GM19455 (cell line): Measurements from ENCODE around the gene C16orf78.
A peak's percentile ranks its signal among the peaks of the same experiment; 100 is the strongest.
"Not testable (repeated sequence)": the region's sequence is repeated elsewhere in the genome, so short reads cannot be mapped to it uniquely, and the experiment has no call there.

Source experiments
- ATAC-seq: cut with Tn5 transposase; IDR thresholded peaks from one replicate; pipeline ENCODE4 v1.9.1; 2021; ENCODE audit not compliant: unreplicated experiment

The C16orf78 gene

DNA sequence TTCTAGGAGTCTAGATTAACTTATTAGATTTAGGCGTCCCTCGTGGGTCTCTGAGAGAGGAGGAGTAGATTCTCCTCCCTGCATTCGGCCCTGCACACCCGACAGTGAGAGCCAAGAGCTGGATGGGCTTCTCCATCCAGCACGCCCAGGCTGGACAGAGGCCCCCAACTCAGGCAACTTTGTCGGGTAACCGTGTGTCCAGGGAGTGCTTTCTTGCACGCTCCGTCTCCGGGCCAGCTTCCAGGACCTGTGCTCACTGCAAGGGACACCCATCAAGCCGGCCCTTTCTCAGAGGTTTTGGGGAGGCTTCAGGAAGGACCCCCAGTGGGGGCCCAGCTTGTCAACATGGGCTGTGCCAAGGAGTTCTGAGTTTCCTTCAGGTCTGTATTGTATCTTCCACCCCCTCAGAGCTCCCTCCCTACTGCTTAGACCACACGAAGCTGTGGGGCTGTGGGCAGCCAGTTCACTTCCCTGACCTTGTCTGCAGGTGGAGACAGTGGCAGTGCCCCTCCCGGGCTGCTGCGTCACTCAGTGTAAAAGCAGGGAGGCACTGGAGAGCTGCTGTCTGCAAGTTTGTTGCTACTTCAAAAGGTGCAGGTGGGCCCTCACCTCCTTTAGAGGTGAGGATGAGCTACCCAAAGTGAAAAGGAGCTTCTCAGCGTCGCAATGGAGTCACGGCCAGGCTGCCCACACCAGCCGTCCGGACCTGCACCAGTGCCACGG is 24.0 kb upstream of the C16orf78 start:
- ATAC-seq: no peak

DNA sequence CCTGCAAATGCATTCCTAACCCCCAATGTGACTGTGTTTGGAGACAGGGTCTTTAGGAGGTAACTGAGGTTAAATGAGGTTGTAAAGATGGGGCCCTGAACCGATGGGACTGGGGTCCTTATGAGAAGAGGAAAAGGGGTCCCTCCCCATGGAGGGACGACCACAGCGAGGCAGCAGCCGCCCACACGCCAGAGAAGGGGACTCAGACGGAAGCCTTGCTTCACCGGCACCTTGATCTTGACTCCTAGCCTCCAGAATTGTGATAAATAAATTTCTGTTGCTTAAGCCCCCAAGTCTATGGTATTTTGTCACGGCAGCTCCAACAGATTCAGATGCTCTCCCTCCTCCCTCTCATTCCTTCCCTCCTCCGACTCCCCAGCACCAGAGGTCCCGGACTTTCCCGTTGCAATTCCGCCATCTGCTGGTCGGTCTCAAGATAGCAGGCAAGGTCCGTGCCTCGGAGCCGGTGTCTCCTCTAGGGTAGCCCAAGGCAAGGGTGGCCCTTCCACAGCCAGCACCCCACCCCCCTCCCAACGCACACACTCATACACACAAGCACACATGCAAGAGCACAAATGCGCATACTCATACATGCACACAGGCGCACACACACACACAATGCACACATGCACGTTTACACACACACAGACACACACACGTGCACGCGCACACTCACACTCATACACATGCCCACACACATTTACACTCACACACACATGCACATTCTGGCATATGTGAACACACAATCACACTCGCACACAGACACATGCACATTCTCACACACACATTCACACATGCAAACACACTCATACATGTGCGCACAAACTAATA is 23.1 kb upstream of the C16orf78 start:
- ATAC-seq: no peak

DNA sequence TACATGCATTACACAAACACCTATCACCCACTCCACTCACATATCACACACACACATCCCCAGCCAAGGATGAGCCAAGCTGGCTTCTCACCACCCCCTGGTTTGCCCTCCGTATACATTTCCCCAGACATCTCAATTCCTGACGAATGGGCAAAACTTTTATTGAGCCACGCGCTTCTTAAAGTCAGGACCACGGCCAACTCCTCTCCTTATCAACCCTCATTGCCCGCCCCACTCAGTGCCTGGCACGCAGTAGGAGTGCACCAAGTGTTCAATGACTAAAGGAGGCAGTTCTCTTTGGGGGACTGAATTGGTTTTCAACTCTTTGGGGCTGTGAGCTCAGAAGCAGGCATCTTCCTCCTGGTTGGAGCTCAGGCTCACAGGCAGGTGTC is 22.5 kb upstream of the C16orf78 start:
- ATAC-seq: no peak

DNA sequence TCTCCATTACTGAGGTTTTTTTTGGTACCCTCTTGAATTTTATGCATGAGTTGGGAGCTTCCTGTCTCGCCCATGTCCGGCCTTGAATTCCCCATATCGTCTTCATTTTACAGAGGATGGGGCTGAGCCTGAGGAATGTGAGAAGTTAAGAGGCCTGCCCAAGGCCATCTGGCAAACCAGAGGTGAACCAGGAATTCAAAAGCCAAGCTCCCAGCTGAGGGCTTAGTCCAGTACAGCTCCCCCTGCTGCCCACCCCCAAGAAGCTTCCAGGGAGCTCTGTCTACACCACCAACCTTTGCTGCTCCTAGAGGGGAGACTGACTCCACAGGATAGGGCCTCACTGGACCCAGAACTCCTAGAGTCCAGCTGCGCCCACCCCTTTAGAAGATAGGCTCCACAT is 20.7 kb upstream of the C16orf78 start:
- ATAC-seq: no peak

DNA sequence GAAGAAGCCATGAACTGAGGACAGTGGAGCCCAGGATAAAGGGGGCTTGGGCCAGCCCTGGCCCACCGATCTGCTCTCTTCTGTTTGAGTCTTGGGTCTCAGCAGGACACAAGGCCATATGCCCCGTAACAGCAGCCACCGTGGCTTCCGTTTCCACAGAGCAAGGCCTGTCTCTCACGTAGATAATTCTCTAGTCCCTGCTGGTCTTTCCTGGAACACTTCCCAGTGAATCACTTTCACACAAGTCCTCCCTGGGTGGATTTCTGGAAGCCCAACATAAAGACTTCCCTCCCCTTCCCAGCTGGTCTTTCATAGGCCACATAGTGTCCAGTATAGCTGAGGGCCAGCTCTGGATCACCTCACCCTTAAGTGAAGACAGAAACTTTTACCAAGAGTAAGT is 19.9 kb upstream of the C16orf78 start:
- ATAC-seq: no peak

DNA sequence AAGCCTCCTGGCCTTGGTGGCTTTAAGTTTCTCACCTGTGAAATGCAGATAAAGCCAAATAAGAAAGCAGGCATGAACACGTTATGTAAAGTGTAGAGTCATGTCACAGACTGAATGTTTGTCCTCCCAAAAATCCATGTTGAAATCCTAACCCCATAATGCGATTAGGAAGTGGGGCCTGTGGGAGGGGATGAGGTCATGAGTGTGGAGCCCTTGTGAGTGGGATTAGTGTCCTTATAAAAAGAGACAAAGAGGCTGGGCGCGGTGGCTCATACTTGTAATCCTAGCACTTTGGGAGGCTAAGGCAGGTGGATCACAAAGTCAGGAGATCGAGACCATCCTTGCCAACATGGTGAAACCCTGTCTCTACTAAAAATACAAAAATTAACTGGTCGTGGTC is 19.5 kb upstream of the C16orf78 start:
- ATAC-seq: no peak

DNA sequence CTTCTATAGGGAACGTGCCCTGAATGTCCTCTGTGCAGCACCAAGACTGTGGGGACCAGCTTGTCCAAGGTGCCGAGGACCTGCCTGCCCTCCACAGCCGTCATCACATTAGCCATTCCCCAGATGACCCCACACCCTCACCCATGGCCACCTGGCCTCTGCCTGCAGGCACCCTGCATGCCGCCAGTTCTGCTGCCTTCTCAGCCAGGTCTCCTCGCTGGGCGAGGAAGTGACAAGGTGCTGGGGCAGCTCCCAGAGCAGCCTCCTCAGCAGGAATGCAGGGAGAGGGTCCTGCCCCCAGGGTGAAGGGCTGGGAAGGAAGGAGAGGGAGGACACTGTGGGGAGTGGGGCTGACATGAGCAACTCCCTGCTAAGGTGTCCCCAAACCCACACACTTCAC is 18.6 kb upstream of the C16orf78 start:
- no peak for ATAC-seq

DNA sequence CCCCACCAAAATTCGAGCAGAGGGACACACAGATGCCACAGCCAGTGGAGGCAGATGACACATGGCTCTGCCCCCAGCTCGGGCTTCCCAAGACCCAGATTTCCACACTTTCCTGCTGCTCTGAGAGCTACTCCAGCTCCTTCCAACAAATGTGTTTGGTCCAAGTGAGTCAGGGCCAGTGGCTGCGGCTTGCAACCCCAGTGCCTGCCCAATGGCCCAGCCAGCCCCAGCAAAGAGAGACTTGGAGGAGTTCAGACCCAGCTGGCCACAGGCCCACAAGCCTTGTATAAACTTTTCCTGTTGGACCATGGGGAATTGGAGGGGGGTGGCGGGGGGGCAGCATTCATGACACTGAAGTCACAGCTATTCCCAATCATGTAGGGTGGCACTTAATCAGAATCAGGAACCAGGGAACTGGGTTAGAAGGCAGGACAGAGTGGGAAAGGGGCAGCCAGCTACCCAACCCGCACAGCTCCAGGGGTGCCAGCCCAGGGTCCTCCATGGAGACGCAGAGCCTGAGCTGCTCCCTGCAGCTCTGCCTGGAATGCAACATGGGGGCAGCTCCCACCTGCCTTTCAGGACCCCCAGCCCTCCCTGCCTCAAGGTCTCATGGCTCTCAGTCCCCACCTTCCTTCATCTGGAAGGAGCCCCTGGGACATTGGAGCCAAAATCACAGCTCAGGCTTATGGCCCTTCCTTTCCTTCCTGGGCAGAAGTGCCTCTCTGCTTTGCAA is 17.5 kb upstream of the C16orf78 start:
- ATAC-seq: no peak

DNA sequence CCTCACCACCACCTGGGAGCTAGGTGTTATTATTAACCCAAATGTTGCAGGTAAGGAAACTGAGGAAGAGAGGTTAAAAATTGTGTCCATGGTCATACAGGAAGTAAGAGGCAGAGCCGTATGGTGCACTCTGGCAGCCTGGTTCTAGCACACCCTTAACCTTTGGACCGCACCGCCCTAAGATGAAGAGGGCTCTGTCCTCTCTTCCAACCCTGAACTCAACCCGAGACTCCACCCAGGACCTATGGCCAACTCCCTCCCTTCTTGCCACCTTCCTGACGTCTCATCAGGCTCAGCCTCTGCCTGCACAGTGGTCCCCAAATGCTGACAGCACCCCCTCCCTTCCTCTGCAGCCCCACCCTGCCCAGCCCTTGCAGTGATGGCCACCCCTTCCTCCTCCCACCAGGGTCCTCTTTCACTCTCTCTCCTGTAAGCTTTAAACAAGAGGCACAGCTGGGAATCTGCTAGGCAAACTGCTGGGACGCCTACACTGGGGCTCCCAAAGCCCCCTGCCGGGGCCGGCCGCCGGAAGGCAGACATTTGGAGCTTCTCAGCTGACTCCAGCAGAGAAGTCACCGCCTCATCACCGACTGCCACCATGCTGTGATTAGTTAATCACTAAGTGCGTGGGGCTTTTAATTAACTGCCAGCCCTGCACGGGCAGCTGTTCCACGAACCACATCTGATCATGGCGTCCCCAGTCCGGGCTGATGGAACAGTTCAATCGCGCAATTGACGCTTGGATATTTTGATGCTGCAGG is 16.7 kb upstream of the C16orf78 start:
- no peak for ATAC-seq

DNA sequence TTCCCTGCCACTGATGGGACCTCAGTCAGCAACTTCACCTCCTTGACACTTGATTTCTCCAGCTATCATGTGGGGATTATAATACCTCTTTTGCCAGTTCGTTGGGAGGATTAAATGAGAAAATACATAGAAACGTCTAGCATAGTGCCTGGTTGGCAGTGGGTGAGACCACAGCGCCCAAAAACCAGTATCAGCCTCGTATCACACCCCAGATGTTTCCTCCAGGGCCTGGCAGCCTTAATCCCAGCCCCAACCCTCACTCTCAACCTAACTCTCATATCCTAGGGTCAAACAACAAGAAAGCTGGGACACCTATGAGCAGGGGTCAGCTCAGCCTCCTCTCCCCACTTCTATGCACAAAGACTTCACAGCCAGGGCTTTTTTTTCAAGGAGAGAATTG is 14.0 kb upstream of the C16orf78 start:
- no peak for ATAC-seq

DNA sequence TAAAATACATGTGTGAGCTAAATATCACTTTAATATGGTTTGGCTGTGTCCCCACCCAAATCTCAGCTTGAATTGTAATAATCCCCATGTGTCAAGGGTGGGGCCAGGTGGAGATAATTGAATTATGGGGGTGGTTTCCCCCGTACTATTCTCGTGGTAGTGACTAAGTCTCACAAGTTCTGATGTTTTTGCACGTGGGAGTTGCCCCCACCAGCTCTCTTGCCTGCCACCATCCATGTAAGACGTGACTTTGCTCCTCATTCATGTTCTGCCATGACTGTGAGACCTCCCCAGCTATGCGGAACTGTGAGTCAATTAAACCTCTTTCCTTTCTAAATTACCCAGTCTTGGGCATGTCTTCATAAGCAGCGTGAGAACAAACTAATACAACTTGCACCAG is 11.9 kb upstream of the C16orf78 start:
- not testable (repeated sequence) for ATAC-seq

DNA sequence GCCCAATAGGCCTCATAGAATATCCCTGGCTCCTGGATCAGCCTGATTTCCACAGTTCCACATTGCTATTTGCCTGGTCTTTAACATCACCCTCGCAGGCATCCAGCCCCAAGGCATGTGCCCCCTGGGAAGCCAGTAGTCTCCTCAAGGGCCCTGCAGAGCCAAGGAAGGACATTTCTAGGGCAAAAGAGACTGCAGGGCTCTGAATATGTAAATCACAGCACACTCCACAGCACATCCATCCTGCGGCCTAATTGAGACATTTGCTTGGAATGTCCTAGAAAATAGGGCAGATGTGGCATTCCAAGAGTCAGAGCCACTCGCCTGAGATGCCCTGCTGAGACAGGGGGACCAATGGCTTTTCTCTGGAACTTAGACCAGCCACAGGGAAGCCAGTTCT is 11.4 kb upstream of the C16orf78 start:
- no peak for ATAC-seq

DNA sequence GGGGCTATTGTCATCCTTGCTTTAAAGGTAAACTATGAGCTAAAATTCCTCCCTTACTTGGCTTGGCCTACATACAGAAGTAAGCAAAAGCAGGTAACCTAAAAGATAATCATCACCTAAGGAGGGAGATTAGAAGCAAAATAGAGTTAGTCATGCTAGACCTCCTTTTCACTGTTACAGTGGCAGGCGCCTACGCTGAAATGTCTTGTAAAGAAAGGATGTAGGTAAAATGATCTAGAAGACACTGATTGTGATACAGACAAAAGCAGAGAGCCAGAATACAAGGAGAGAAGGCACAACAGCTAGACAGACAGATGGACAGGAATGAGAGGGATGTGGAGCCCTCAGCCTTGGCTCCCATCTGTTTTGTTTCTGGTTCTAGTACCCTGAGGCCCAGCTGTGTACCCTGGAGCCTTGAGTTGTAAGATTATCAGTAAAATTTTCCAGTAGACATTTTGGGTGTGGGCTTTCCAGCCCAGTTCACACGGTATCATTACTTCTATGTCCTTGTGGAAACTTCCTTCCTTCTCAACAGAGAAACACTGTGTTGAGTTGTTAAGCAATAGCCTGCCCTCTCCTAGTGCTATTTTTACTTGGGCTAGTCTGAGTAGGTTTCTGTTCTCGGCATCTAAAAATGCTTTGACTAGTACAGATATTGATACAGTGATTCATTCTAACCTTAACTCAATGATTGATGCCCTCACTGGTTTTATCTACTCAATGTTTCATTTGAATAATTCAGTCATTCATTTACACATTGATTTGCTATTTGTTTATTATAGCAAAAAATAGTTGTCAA is 7.7 kb upstream of the C16orf78 start:
- peak; percentile 96 for ATAC-seq

DNA sequence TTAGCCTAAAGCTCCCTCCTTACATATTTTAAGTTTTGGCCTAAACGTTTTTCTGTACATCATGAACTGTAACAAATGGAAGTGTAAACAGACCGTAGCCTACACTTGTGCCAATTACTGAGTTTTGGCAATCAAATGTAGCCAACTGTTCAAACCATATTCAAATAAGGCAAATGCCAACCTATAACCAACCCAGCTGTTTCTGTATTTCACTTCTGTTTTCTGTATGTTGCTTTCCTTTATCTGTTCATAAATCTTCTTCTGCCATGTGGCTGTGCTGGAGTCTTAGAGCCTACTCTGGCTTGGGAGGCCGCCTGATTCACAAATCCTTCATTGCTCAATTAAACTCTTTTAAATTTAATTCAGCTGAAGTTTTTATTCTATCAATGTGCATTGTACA is 6.9 kb upstream of the C16orf78 start:
- peak; percentile 50 for ATAC-seq

DNA sequence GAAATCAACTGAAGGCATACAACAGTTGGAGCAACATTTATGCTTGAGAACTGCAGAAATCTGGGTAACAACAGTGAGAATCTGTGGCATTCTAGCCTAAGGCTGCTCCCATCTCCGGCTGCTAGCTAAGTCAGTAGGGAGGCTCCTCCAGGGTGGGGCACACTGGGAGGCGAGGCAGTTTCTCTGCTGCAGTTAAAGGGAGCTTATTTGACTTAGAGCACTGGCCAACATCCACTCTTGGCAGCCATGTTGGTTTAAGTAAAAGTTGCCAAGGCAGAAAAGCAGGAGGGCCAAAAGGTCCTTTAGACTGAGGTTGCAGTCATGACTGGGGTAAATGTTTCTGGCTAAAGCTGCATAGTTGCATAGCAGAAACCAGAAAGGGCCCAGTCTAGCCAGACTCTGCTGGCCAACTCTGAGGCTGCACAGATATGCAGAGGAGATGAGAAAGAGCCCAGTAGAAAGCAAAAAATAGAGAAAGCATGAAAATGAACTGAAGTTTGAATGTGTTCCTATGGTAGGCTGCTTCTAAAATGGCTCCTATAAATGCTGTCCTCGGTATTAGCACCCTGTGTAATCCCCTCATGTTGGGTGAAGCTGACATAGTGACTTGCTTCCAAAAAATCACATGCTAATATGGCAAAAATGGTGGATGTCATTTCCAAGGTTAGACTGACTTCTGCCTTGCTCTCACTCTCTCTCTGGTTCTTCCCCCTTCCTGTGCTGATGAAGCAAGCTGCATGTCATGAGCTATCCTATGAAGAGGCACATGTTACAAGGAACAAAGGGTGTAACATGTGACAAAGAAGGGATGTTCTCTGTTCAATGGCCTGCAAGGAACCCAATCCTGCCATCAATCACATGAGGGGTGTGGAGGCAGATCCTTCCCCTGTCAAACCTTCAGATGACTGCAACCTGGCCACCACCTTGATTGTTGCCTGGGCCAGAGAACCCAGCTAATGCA is 3.7 kb upstream of the C16orf78 start:
- ATAC-seq: no peak

DNA sequence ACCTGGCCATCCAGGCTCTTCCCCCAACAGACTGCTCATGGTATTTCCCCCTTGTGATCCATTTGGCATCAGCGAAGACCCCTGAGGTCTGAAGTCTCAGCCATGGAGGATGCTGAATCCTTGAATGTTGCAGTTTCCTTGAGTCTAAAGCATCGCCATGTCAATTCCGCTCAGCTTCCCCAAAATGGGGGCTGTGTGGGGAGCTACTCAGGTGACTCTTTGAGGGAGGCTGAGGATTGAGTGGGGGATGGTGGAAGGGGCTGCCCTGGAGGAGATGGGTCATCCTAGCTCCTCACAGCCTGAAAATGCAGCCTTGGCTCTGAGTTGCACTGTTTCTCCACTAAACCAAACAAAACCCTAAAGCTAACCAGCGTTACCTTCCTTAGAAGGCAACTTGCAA is 2.6 kb downstream of the C16orf78 start:
- ATAC-seq: no peak

DNA sequence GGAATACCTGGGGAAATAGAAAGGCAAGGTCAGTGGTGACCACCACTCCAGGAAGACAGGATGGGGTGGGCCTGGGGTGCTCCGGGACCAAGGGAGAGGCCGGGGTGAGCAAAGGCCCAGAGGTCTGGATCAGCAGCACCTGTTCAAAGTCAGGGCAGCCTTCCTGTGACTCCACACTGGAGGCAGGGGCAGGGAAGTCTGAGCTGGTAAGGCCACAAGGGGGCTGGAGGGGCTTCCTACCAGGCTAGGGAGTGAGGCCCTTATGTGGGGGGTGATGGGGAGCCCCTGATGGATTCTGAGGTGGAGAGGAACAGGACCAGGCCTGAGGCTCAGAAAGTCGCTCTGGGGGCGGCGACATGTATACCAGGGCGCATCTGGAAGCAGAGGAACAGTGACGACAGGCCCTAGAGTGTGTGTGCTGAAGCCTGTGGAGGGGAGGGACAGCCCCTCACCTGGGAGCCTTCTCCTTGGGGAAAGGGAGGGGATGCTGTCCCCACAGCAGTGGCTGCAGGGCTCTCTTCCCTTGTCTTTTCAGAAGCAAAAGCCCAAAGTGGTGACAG is 3.7 kb downstream of the C16orf78 start:
- ATAC-seq: no peak

DNA sequence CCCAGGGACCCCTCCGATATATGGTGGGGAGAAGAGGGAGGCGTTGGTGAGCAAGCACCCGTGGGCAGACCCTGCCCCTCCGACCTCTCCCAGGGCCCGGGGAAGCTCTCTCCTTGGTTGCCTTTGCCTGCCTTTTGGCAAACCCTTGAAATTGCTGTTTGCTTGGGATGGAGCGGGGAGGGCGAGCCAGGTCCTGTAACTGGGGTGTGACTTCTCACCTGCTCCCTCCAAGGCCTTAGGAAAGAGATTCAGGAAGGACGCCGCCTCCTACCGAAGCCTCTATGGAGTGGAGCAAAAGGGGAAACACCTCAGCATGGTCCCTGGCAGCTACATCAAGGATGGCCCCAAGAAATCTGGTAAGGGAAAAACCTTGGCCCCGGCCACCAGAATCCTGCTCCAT is 4.6 kb downstream of the C16orf78 start:
- ATAC-seq: no peak

DNA sequence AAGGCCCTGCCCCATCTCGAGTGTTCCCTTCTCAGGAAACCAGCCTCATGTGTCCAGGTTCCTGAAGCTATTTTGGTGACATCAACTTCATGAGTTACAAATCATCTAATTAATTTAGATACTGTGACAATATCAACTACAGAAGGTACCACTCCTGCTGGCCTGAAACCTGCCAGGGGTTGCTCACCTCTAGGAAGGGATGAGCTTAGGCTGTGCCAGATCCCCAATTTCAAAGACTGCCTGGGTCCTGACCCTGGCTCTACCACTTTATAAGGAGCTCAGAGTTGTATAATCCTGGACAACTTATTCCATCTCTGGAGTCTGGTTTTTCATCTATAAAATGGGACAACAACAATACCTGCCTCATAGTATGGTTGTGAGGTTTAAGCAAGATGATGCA is 5.2 kb downstream of the C16orf78 start:
- ATAC-seq: no peak
